HepG2 (cell line): ENCODE results near the gene SLC17A9. TPM values are rescaled to one million over a fixed set of nuclear protein-coding genes. Genes with fewer than 3 reads are reported as not detected.

Source experiments
- ATAC-seq: fragments of 200-7000 bp; cut with Tn5 transposase; 3 replicates; pipeline ENCODE4 v1.9.1; 2020; ENCODE audit warnings: mild to moderate bottlenecking, moderate library complexity
- BruUV-seq: library from RNA; stranded (reverse); fragments of 400-500 nt; replicated peaks from 2 replicates; lab custom pipeline; 2021; lab: Mats Ljungman, UMichigan
- CTCF ChIA-PET: fragments of 300-600 bp; formaldehyde crosslinking; extraction: SDS; loops from one replicate; lab custom pipeline; 2021; ENCODE audit warnings: low total read pairs, inconsistent platforms, low intra/inter-chr PET ratio; lab: Yijun Ruan, JAX
- POLR2A ChIA-PET: fragments of 350-600 bp; sonication (Branson Sonifier 250); formaldehyde crosslinking; loops from one replicate; lab custom pipeline; 2020; ENCODE audit warnings: antibody characterized with exemption, inconsistent platforms; lab: Yijun Ruan, JAX
- DNase-seq: peaks from one replicate; pipeline ENCODE4 v3.0.0-alpha.2; 2015; ENCODE audit warnings: low spot score
- FAIRE-seq: peaks from 3 replicates; lab custom pipeline; 2011; peaks lifted over from hg19 to GRCh38; lab: Jason Lieb, UNC
- H2AFZ ChIP-seq: one replicate; pipeline ENCODE4 v1.6.1; 2011; ENCODE audit warnings: low read length, inconsistent platforms
- H3K27ac ChIP-seq: fragments of 300-600 bp; 3 replicates; pipeline ENCODE4 v1.8.0; 2011; ENCODE audit warnings: mixed run types, mild to moderate bottlenecking, mixed read lengths, low read length, inconsistent platforms; ENCODE audit not compliant: insufficient read depth; ENCODE audit errors: extremely low read length
- H3K27me3 ChIP-seq, 2 experiments: fragments of 200-600 bp in 1 of 2; 2 replicates in 1 of 2; 3 replicates in 1 of 2; pipeline versions ENCODE4 v1.6.0 to v1.8.0; 2011; ENCODE audit warnings: low read length in 2 of 2, mild to moderate bottlenecking in 2 of 2, moderate library complexity in 2 of 2, inconsistent platforms in 1 of 2; ENCODE audit not compliant: insufficient read depth in 2 of 2, control insufficient read depth in 1 of 2
- H3K36me3 ChIP-seq, 2 experiments: fragments of 200-600 bp in 1 of 2; replicated peaks in 1 of 2; 2 replicates in 1 of 2; 3 replicates in 1 of 2; pipeline versions ENCODE4 v1.5.1 to v1.8.0; 2011; ENCODE audit warnings: low read length in 2 of 2, inconsistent platforms in 1 of 2; ENCODE audit not compliant: insufficient read depth in 2 of 2, control insufficient read depth in 1 of 2
- H3K4me1 ChIP-seq: 2 replicates; pipeline ENCODE4 v1.5.1; 2012; ENCODE audit warnings: low read length, inconsistent platforms; ENCODE audit not compliant: insufficient read depth
- H3K4me2 ChIP-seq: 2 replicates; pipeline ENCODE4 v1.6.0; 2011; ENCODE audit warnings: low read depth, low read length, inconsistent platforms
- H3K4me3 ChIP-seq, 3 experiments: fragments of 200-600 bp in 1 of 3; sonication (generic), shearing (Covaris generic) in 1 of 3; replicated peaks in 1 of 3; 2 replicates each; pipeline ENCODE4 v1.5.1; 2011 to 2016; ENCODE audit warnings: low read length in 3 of 3, inconsistent platforms in 2 of 3, low read depth in 2 of 3, mild to moderate bottlenecking in 2 of 3, control low read depth in 1 of 3, mixed read lengths in 1 of 3; ENCODE audit not compliant: insufficient read depth in 1 of 3
- H3K79me2 ChIP-seq: one replicate; pipeline ENCODE4 v1.6.1; 2011; ENCODE audit warnings: low read length, inconsistent platforms; ENCODE audit not compliant: insufficient read depth
- H3K9ac ChIP-seq: 2 replicates; pipeline ENCODE4 v1.6.0; 2011; ENCODE audit warnings: mild to moderate bottlenecking, low read depth, low read length, inconsistent platforms; ENCODE audit not compliant: insufficient read depth
- H3K9me3 ChIP-seq: 2 replicates; pipeline ENCODE4 v1.5.1; 2012; ENCODE audit warnings: mild to moderate bottlenecking, low read length
- H4K20me1 ChIP-seq: 2 replicates; pipeline ENCODE4 v1.6.0; 2011; ENCODE audit warnings: inconsistent platforms, mild to moderate bottlenecking, low read length, moderate library complexity; ENCODE audit not compliant: insufficient read depth
- HES4 ChIP-seq: sonication (generic); formaldehyde crosslinking; IDR thresholded peaks from 2 replicates; pipeline ENCODE4 v1.9.0; 2021; ENCODE audit warnings: mild to moderate bottlenecking, missing genetic modification reagents, borderline replicate concordance
- ZNF3 ChIP-seq: IDR thresholded peaks from 2 replicates; pipeline ENCODE4 v1.7.0; 2017; ENCODE audit warnings: inconsistent platforms
- ZNF619 ChIP-seq: sonication (generic); formaldehyde crosslinking; IDR thresholded peaks from 2 replicates; pipeline ENCODE4 v1.4.0; 2020; ENCODE audit warnings: mild to moderate bottlenecking, missing genetic modification reagents
- ZNF652 ChIP-seq: IDR thresholded peaks from 2 replicates; pipeline ENCODE4 v1.6.1; 2016; ENCODE audit warnings: low read depth, borderline replicate concordance
- ZNF800 ChIP-seq: sonication (generic); formaldehyde crosslinking; IDR thresholded peaks from 2 replicates; pipeline ENCODE4 v1.4.0; 2020; ENCODE audit warnings: missing genetic modification reagents
- WGBS: methylation state at CpG from one replicate; pipeline ENCODE4 v1.1.6; 2017; ENCODE audit warnings: low lambda C conversion rate; 5-methylcytosine and 5-hydroxymethylcytosine counted together
- in situ Hi-C: cut with HindIII; loops from 2 replicates; pipeline ENCODE4 v1.10.0; 2017; ENCODE audit warnings: low pct_unique_long_range_greater_than_20kb; ENCODE audit not compliant: extremely low pct_ligation_motif_present
- intact Hi-C: fragments of 100-400 bp; cut with micrococcal nuclease; formaldehyde crosslinking; loops from one replicate; pipeline ENCODE4 v1.10.0; 2022; ENCODE audit not compliant: unreplicated experiment
- polyA plus RNA-seq, 8 experiments: library from polyadenylated mRNA; depleted of rRNA in 3 of 8; stranded (reverse) in 7 of 8; unstranded in 1 of 8; fragments of >200 nt; fragmentation: Illumina TruSeq in 4 of 8; extraction: Trizol in 4 of 8; gene quantifications; 2 replicates each; pipeline versions ENCODE4 v1.2.1 to v1.2.3, GENCODE V29; 2011 to 2016; ENCODE audit warnings: low read depth in 4 of 8, missing spikeins in 1 of 8, mixed read lengths in 1 of 8; ENCODE audit not compliant: insufficient read depth in 1 of 8
- total RNA-seq, 5 experiments: library from RNA; depleted of rRNA; stranded (reverse); fragments of >200 nt; fragmentation: Illumina TruSeq; extraction: Trizol; gene quantifications; 2 replicates each; pipeline ENCODE4 v1.2.3, GENCODE V29; 2016; ENCODE audit warnings: low read depth in 1 of 5

The SLC17A9 gene
- total and polyA plus RNA-seq, 2 of the 13 experiments (the other 11 are each of a cell fraction or from before 2014, with no cell fraction given), result 110 to 191 TPM

- no TSS peak for BruUV-seq
- no peaks in the 10 kb centered on the region for H3K9me3 ChIP-seq
- peaks cover 3% of the 10 kb centered on the region; the same call in 1 of the 2 replicates for H4K20me1 ChIP-seq
- H3K9ac ChIP-seq, result no peak overlapping the region
- DNase-seq (no peak), FAIRE-seq (no peak), ATAC-seq (no peak)
- H3K79me2 ChIP-seq, result no peaks in the 10 kb centered on the region
- no peaks in the 10 kb centered on the region for H3K4me1 ChIP-seq
- ChIA-PET POLR2A (no interaction called here), CTCF (no interaction called here)
- in situ Hi-C loops, result no loop called here
- H3K27me3 ChIP-seq, result peaks cover 59 to 94% of the 10 kb centered on the region in 2 experiments
- intact Hi-C loops, result no loop called here
- H2AFZ ChIP-seq, result no peak overlapping the region
- H3K4me3 ChIP-seq, result no peak overlapping the region
- H3K36me3 ChIP-seq, result no peaks in the 10 kb centered on the region
- no peak overlapping the region for H3K4me2 ChIP-seq
- H3K27ac ChIP-seq, result no peak overlapping the region
- 15% methylated on average over 11 of the region's 11 CpGs for WGBS
- TF ChIP-seq ZNF619 (no peak), ZNF800 (CRISPR knock-in tag) (0 out of 2 replicates have a peak, but pooled peaks have one; percentile 31), ZNF652 (CRISPR knock-in tag) (no peak)
Observed at GRCh38 chr20:62995481-62995880, 43.0 kb downstream of the SLC17A9 start.

GRCh38 chr20:62995898-62996595, 43.5 kb downstream of the SLC17A9 start:
- ChIA-PET POLR2A (no interaction called here), CTCF (no interaction called here)
- H3K27ac ChIP-seq, result no peak overlapping the region
- DNase-seq (no peak), ATAC-seq (no peak), FAIRE-seq (no peak)
- peaks cover 57 to 94% of the 10 kb centered on the region in 2 experiments for H3K27me3 ChIP-seq
- intact Hi-C loops, result no loop called here
- H4K20me1 ChIP-seq, result peaks cover 3% of the 10 kb centered on the region; the same call in 1 of the 2 replicates
- no peaks in the 10 kb centered on the region for H3K9me3 ChIP-seq
- no peak overlapping the region for H3K9ac ChIP-seq
- H3K36me3 ChIP-seq, result no peaks in the 10 kb centered on the region
- no TSS peak for BruUV-seq
- 27% methylated on average over 19 of the region's 25 CpGs for WGBS
- peak; percentile 57; the same call in 1 of the 2 replicates for TF ChIP-seq HES4
- no peak for TF ChIP-seq ZNF3 (CRISPR knock-in tag)
- TF ChIP-seq, all 625 proteins: peak for 1
- no peaks in the 10 kb centered on the region for H3K4me1 ChIP-seq
- H3K79me2 ChIP-seq, result no peaks in the 10 kb centered on the region
- no peak overlapping the region for H3K4me2 ChIP-seq
- no peak overlapping the region for H3K4me3 ChIP-seq
- H2AFZ ChIP-seq, result no peak overlapping the region
- in situ Hi-C loops, result no loop called here
